Body of pancreas (tissue), 4 donors: ENCODE measurements around the gene SP7.
"Not testable (repeated sequence)": the region's sequence is repeated elsewhere in the genome, so short reads cannot be mapped to it uniquely, and the experiment has no call there.

Experiments
- CTCF ChIP-seq, 7 experiments: fragments of 450-650 bp in 4 of 7; fragments of 200-600 bp in 3 of 7; sonication (generic) in 3 of 7; IDR thresholded peaks; one replicate each; pipeline ENCODE4 v1.5.1; 2016 to 2019; ENCODE audit warnings: antibody characterized with exemption in 7 of 7
- POLR2A ChIP-seq, 3 donors: fragments of 450-650 bp; IDR thresholded peaks; one replicate each; pipeline ENCODE4 v1.6.1; 2016; ENCODE audit warnings: antibody characterized with exemption in 3 of 3, mild to moderate bottlenecking in 2 of 3

- TF ChIP-seq CTCF, POLR2A (IDR thresholded peaks at IDR 0.05): not testable (repeated sequence)
Measured at GRCh38 chr12:53374277-53374676, 38.1 kb upstream of the SP7 start.
